ENCODE results near the gene TTC7B. TPM values are rescaled to one million over a fixed set of nuclear protein-coding genes. Genes with fewer than 3 reads are reported as not detected.

The TTC7B gene
- total RNA-seq, 2 experiments from 2014 or later = 1.2 to 1.3 TPM

- intact Hi-C loops (cut with DNase I, micrococcal nuclease) = loop anchor here (1.0 to 10.0 kb wide), 4 partner anchors 328 to 752 kb away; no protein-coding TSS in a partner anchor
- Histone ChIP-seq H3K9me3 (ENCODE audit: control insufficient read depth in 1 of 2, insufficient read depth in 1 of 2, low read length in 2 of 2) (no peaks in the 10 kb centered on the region), H3K27ac (ENCODE audit: low read depth in 1 of 2, low read length in 2 of 2) (no peak overlapping the region), H3K36me3 (ENCODE audit: insufficient read depth, low read length) (no peaks in the 10 kb centered on the region), H3K4me3 (ENCODE audit: low read length) (no peak overlapping the region), H3K4me1 (ENCODE audit: insufficient read depth, low read length) (peaks cover 6% of the 10 kb centered on the region), H3K27me3 (ENCODE audit: control insufficient read depth in 1 of 2, insufficient read depth in 2 of 2, low read length in 2 of 2) (no peaks in the 10 kb centered on the region)
- TF ChIP-seq CTCF (IDR thresholded peaks at IDR 0.05) = no peak
- no peak overlapping the region for H3K4me3 Mint-ChIP-seq
- no peaks in the 10 kb centered on the region for H3K27me3 Mint-ChIP-seq
- POLR2A ChIA-PET = interaction anchor here (0.6 to 1.8 kb wide), 6 partner anchors 14 to 413 kb away, joined by 3 to 12 read pairs (median 5); no protein-coding TSS in a partner anchor
- H3K9me3 Mint-ChIP-seq = no peaks in the 10 kb centered on the region
- no peak overlapping the region for H3K27ac Mint-ChIP-seq
- CTCF ChIA-PET = interaction anchor here (1.1 to 1.7 kb wide), 7 partner anchors 14 to 408 kb away, joined by 3 to 10 read pairs (median 4); no protein-coding TSS in a partner anchor
- no peak for DNase-seq
- no peaks in the 10 kb centered on the region for H3K4me1 Mint-ChIP-seq (ENCODE audit: low read depth)
- no peak for ATAC-seq (ENCODE audit: poor library complexity)
- H3K36me3 Mint-ChIP-seq (ENCODE audit: low read depth) = no peaks in the 10 kb centered on the region
Measured at GRCh38 chr14:90697132-90697531, 119.1 kb downstream of the TTC7B start.

GRCh38 chr14:90696720-90697119 lies 119.5 kb downstream of the TTC7B start:
- Mint-ChIP-seq H3K4me1 (ENCODE audit: low read depth) (no peaks in the 10 kb centered on the region), H3K27ac (no peak overlapping the region), H3K27me3 (no peaks in the 10 kb centered on the region), H3K4me3 (no peak overlapping the region), H3K36me3 (ENCODE audit: low read depth) (no peaks in the 10 kb centered on the region), H3K9me3 (no peaks in the 10 kb centered on the region)
- CTCF ChIA-PET = interaction anchor here (1.1 to 1.7 kb wide), 7 partner anchors 13 to 407 kb away, joined by 3 to 10 read pairs (median 4); no protein-coding TSS in a partner anchor
- H3K4me1 ChIP-seq (ENCODE audit: insufficient read depth, low read length) = peaks cover 6% of the 10 kb centered on the region
- ATAC-seq (ENCODE audit: poor library complexity) (no peak), DNase-seq (no peak)
- intact Hi-C loops (cut with DNase I, micrococcal nuclease) = loop anchor here (1.0 to 10.0 kb wide), 4 partner anchors 327 to 752 kb away; no protein-coding TSS in a partner anchor
- H3K9me3 ChIP-seq (ENCODE audit: control insufficient read depth in 1 of 2, insufficient read depth in 1 of 2, low read length in 2 of 2) = no peaks in the 10 kb centered on the region
- H3K27ac ChIP-seq (ENCODE audit: low read depth in 1 of 2, low read length in 2 of 2) = no peak overlapping the region
- POLR2A ChIA-PET = interaction anchor here (0.6 to 1.8 kb wide), 6 partner anchors 14 to 412 kb away, joined by 3 to 12 read pairs (median 5); no protein-coding TSS in a partner anchor
- no peak overlapping the region for H3K4me3 ChIP-seq (ENCODE audit: low read length)
- TF ChIP-seq CTCF (IDR thresholded peaks at IDR 0.05) = no peak
- no peaks in the 10 kb centered on the region for H3K27me3 ChIP-seq (ENCODE audit: control insufficient read depth in 1 of 2, insufficient read depth in 2 of 2, low read length in 2 of 2)
- H3K36me3 ChIP-seq (ENCODE audit: insufficient read depth, low read length) = no peaks in the 10 kb centered on the region

- intact Hi-C loops (cut with DNase I, micrococcal nuclease) = loop anchor here in 1 of 2 experiments (2.0 to 10.0 kb wide), 2 partner anchors 393 to 751 kb away; no protein-coding TSS in a partner anchor
- POLR2A ChIA-PET = interaction anchor here (1.0 to 1.8 kb wide), 3 partner anchors 13 to 312 kb away, joined by 4 to 12 read pairs (median 7); no protein-coding TSS in a partner anchor
Measured at GRCh38 chr14:90695997-90696660, 120.1 kb downstream of the TTC7B start.

More at GRCh38 chr14:90695997-90696660, 120.1 kb downstream of the TTC7B start:
- H3K4me3 Mint-ChIP-seq = no peak overlapping the region
- Histone ChIP-seq H3K4me3 (ENCODE audit: low read length) (no peak overlapping the region), H3K9me3 (ENCODE audit: control insufficient read depth in 1 of 2, insufficient read depth in 1 of 2, low read length in 2 of 2) (no peaks in the 10 kb centered on the region), H3K27ac (ENCODE audit: low read depth in 1 of 2, low read length in 2 of 2) (no peak overlapping the region), H3K36me3 (ENCODE audit: insufficient read depth, low read length) (no peaks in the 10 kb centered on the region), H3K27me3 (ENCODE audit: control insufficient read depth in 1 of 2, insufficient read depth in 2 of 2, low read length in 2 of 2) (no peaks in the 10 kb centered on the region), H3K4me1 (ENCODE audit: insufficient read depth, low read length) (peaks cover 6% of the 10 kb centered on the region)
- H3K36me3 Mint-ChIP-seq (ENCODE audit: low read depth) = no peaks in the 10 kb centered on the region
- H3K27ac Mint-ChIP-seq = no peak overlapping the region
- DNase-seq (no peak), ATAC-seq (ENCODE audit: poor library complexity) (no peak)
- no peaks in the 10 kb centered on the region for H3K27me3 Mint-ChIP-seq
- CTCF ChIA-PET = interaction anchor here (1.1 to 1.4 kb wide), 4 partner anchors 15 to 327 kb away, joined by 3 to 10 read pairs (median 5); no protein-coding TSS in a partner anchor
- no peaks in the 10 kb centered on the region for H3K4me1 Mint-ChIP-seq (ENCODE audit: low read depth)
- no peaks in the 10 kb centered on the region for H3K9me3 Mint-ChIP-seq
- TF ChIP-seq CTCF (IDR thresholded peaks at IDR 0.05) = no peak

All from CD4-positive, alpha-beta T cell (primary cell).